GM18517 (cell line): ENCODE data around the gene ESPN.
"Not testable (repeated sequence)": the region's sequence is repeated elsewhere in the genome, so short reads cannot be mapped to it uniquely, and the experiment has no call there.

ENCODE experiments used
- ATAC-seq: cut with Tn5 transposase; IDR thresholded peaks from one replicate; pipeline ENCODE4 v1.9.1; 2021; ENCODE audit warnings: mild to moderate bottlenecking, moderate library complexity; ENCODE audit not compliant: unreplicated experiment

ESPN gene

GRCh38 chr1:6477039-6477820, 52.7 kb downstream of the ESPN start:
- ATAC-seq: no peak

GRCh38 chr1:6481820-6482219, 57.2 kb downstream of the ESPN start:
- ATAC-seq: no peak

GRCh38 chr1:6483017-6483760, 58.6 kb downstream of the ESPN start:
- no peak for ATAC-seq

GRCh38 chr1:6483761-6484117, 59.2 kb downstream of the ESPN start:
- no peak for ATAC-seq

- ATAC-seq: no peak
These were observed 60.2 kb downstream of the ESPN start for GRCh38 chr1:6484826-6485167.

GRCh38 chr1:6485168-6486101, 60.9 kb downstream of the ESPN start:
- no peak for ATAC-seq

- no peak for ATAC-seq
These were observed 61.9 kb downstream of the ESPN start for GRCh38 chr1:6486433-6487011.

GRCh38 chr1:6487804-6488484, 63.4 kb downstream of the ESPN start:
- ATAC-seq: no peak

GRCh38 chr1:6488602-6489382, 64.2 kb downstream of the ESPN start:
- no peak for ATAC-seq

- ATAC-seq: no peak
These were observed 64.8 kb downstream of the ESPN start for GRCh38 chr1:6489383-6489765.

GRCh38 chr1:6489799-6490180, 65.2 kb downstream of the ESPN start:
- ATAC-seq: no peak

- no peak for ATAC-seq
These were observed 65.9 kb downstream of the ESPN start for GRCh38 chr1:6490181-6491080.

GRCh38 chr1:6491081-6491449, 66.5 kb downstream of the ESPN start:
- no peak for ATAC-seq

- no peak for ATAC-seq
These were observed 66.9 kb downstream of the ESPN start, which contains the start of gene PLEKHG5 for GRCh38 chr1:6491480-6491962. Gene PLEKHG5 (minus strand): TSS chr1:6491667. CDS start chr1:6477571, 14,096 bp downstream.

GRCh38 chr1:6491966-6492365, 67.4 kb downstream of the ESPN start:
- ATAC-seq: no peak

- ATAC-seq: not testable (repeated sequence)
These were observed 69.3 kb downstream of the ESPN start for GRCh38 chr1:6493834-6494223.

GRCh38 chr1:6494627-6495026, 70.1 kb downstream of the ESPN start:
- ATAC-seq: no peak

GRCh38 chr1:6495041-6495441, 70.5 kb downstream of the ESPN start:
- ATAC-seq: no peak
